DMS153 (cell line): Measurements from ENCODE around the gene VPS13C.

ENCODE experiments used
- DNase-seq: peaks from one replicate; lab custom pipeline; 2025; lab: John Stamatoyannopoulos, UW

Gene VPS13C

GRCh38 chr15:61938249-61938648 is 122.0 kb downstream of the VPS13C start:
- DNase-seq, result no peak

GRCh38 chr15:61936528-61937195 is 123.6 kb downstream of the VPS13C start:
- DNase-seq, result no peak

GRCh38 chr15:61935493-61935892 is 124.8 kb downstream of the VPS13C start:
- no peak for DNase-seq

GRCh38 chr15:61929452-61929851 is 130.8 kb downstream of the VPS13C start:
- no peak for DNase-seq

GRCh38 chr15:61923173-61923572 is 137.1 kb downstream of the VPS13C start:
- no peak for DNase-seq

GRCh38 chr15:61921093-61921492 is 139.2 kb downstream of the VPS13C start:
- DNase-seq, result no peak

GRCh38 chr15:61917457-61917856 is 142.8 kb downstream of the VPS13C start:
- DNase-seq, result no peak

GRCh38 chr15:61916104-61916503 is 144.1 kb downstream of the VPS13C start:
- peak; percentile 0 for DNase-seq

GRCh38 chr15:61915640-61916039 is 144.6 kb downstream of the VPS13C start:
- no peak for DNase-seq

- no peak for DNase-seq
Measured at GRCh38 chr15:61910839-61911369, 149.3 kb downstream of the VPS13C start.

- no peak for DNase-seq
Measured at GRCh38 chr15:61908241-61908640, 152.0 kb downstream of the VPS13C start.

GRCh38 chr15:61907753-61908086 is 152.5 kb downstream of the VPS13C start:
- DNase-seq, result no peak

- no peak for DNase-seq
Measured at GRCh38 chr15:61906961-61907752, 153.1 kb downstream of the VPS13C start.

- no peak for DNase-seq
Measured at GRCh38 chr15:61893146-61893545, 167.1 kb downstream of the VPS13C start.

GRCh38 chr15:61892140-61892539 is 168.1 kb downstream of the VPS13C start:
- no peak for DNase-seq

GRCh38 chr15:61890106-61890505 is 170.1 kb downstream of the VPS13C start:
- DNase-seq, result no peak

GRCh38 chr15:61889706-61890105 is 170.5 kb downstream of the VPS13C start:
- no peak for DNase-seq

- no peak for DNase-seq
Measured at GRCh38 chr15:61888074-61888780, 172.0 kb downstream of the VPS13C start.

- peak; percentile 32 for DNase-seq
Measured at GRCh38 chr15:61880084-61880483, 180.2 kb downstream of the VPS13C start.

GRCh38 chr15:61879219-61879618 is 181.0 kb downstream of the VPS13C start:
- peak; percentile 45 for DNase-seq

GRCh38 chr15:61871926-61872522 is 188.2 kb downstream of the VPS13C start:
- no peak for DNase-seq

GRCh38 chr15:61869656-61870055 is 190.6 kb downstream of the VPS13C start:
- DNase-seq, result no peak
